NCI-H82 treated with DMSO at 0.1 percent for 48 hours (cell line): ENCODE results near the gene HIVEP1.

Experiments
- DNase-seq: peaks from one replicate; lab custom pipeline; 2025; ENCODE audit not compliant: unreplicated experiment; lab: John Stamatoyannopoulos, UW

Gene HIVEP1

GRCh38 chr6:12047792-12048432, 35.8 kb downstream of the HIVEP1 start:
- no peak for DNase-seq

GRCh38 chr6:12048609-12049008, 36.5 kb downstream of the HIVEP1 start:
- DNase-seq = no peak

GRCh38 chr6:12049165-12049564, 37.1 kb downstream of the HIVEP1 start:
- no peak for DNase-seq

- no peak for DNase-seq
Observed at GRCh38 chr6:12051861-12052368, 39.8 kb downstream of the HIVEP1 start.

GRCh38 chr6:12058172-12058961, 46.3 kb downstream of the HIVEP1 start:
- no peak for DNase-seq

GRCh38 chr6:12060780-12061609, 48.9 kb downstream of the HIVEP1 start:
- no peak for DNase-seq

GRCh38 chr6:12062605-12063004, 50.5 kb downstream of the HIVEP1 start:
- DNase-seq = no peak

GRCh38 chr6:12064131-12064530, 52.0 kb downstream of the HIVEP1 start:
- DNase-seq = no peak

GRCh38 chr6:12064538-12065071, 52.5 kb downstream of the HIVEP1 start:
- no peak for DNase-seq

- DNase-seq = no peak
Observed at GRCh38 chr6:12065321-12066140, 53.4 kb downstream of the HIVEP1 start.

- no peak for DNase-seq
Observed at GRCh38 chr6:12066297-12066696, 54.2 kb downstream of the HIVEP1 start.

- no peak for DNase-seq
Observed at GRCh38 chr6:12068899-12069557, 56.9 kb downstream of the HIVEP1 start.

- DNase-seq = no peak
Observed at GRCh38 chr6:12069891-12070529, 57.9 kb downstream of the HIVEP1 start.

- no peak for DNase-seq
Observed at GRCh38 chr6:12071064-12071615, 59.0 kb downstream of the HIVEP1 start.

- no peak for DNase-seq
Observed at GRCh38 chr6:12075067-12075563, 63.0 kb downstream of the HIVEP1 start.

GRCh38 chr6:12077021-12077710, 65.1 kb downstream of the HIVEP1 start:
- no peak for DNase-seq

GRCh38 chr6:12078014-12078413, 65.9 kb downstream of the HIVEP1 start:
- DNase-seq = no peak

- DNase-seq = no peak
Observed at GRCh38 chr6:12081771-12082170, 69.7 kb downstream of the HIVEP1 start.
